GM18507 (cell line): Measurements from ENCODE around the gene EMP2.

Experiments used
- DNase-seq: peaks from one replicate; pipeline ENCODE4 v3.0.0; 2011; ENCODE audit warnings: low read depth; ENCODE audit not compliant: insufficient read length; ENCODE audit errors: extremely low spot score
- FAIRE-seq: peaks from 2 replicates; lab custom pipeline; 2011; peaks lifted over from hg19 to GRCh38; lab: Jason Lieb, UNC

The EMP2 gene

DNA sequence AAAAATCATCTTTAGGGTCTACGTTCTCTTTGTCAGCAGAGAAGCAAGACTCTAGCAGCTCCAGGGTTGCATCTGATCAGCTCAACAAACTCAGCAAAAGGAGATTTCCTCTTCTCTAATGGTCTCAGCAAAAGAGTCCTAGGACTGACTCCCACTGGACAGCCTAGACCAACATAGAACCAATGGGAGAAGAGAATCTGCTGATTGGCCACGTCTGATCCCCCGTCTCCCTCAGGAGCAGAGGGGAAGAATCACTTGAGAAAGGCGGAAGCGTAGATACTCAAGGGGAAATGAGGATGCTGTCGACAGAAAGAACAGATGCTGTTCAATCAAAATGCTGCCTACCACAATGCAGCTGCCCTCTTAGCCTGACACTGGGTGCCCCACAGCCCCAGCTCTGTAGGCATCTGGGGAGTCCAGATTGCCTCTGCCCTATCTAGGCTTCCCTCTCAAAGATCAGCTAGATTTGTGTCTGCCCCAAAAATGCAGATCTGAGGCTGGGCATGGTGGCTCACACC lies 31.5 kb upstream of the EMP2 start:
- DNase-seq (no peak), FAIRE-seq (no peak)

- FAIRE-seq (no peak), DNase-seq (no peak)
Observed at GRCh38 chr16:10610499-10611184, 30.2 kb upstream of the EMP2 start.

DNA sequence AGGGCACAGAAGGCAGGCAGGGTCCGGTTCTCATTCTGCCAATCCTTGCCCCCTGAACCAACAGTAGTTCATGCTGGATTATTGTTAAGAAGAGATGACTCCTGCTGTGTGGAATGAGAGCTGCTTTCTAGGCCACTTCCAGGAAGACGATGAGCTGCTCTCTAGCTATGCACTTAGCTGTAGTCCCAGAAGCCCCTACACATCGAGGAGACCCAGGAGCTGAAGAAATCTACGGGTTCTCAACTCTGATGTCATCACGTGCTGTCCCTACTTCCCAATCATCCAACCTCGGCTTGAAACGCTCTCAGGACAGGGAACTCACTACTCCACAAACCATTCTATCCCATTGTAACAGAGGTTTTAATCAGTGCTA lies 29.0 kb upstream of the EMP2 start:
- no peak for FAIRE-seq
- DNase-seq = no peak

DNA sequence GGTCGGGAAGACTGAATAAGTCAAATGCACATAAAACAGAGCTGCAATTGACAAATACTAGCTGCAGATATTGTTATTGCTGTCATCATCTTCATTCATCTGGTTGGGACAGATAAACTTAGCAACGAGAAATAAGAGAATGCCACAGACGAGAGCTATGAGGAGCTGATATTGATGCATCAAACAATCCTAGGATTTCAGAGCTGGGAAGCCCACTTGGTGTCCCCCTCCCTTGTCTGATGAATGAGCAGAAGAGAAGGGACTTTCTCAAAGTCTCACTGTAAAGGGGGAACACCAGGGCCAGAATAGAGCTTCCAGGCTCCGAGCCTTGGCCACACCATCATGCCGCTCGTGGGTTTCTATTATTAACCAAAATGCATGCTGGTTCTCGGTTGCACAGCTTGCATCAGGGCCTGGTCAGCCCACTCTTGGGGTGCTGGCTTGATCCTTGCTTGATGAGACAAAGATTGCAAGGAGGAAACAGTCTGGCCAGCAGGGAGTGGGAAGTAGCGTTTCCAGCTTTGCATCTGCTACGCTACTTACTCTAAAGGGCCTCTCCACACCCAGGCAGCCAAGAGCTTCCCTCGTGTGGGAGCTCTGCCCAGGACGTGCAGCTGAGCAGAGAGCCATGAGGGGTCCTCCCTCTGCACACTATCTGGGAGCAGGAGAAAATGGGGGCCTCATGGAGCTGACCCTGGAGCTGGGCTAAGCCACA lies 28.4 kb upstream of the EMP2 start:
- DNase-seq = no peak
- FAIRE-seq = no peak

DNA sequence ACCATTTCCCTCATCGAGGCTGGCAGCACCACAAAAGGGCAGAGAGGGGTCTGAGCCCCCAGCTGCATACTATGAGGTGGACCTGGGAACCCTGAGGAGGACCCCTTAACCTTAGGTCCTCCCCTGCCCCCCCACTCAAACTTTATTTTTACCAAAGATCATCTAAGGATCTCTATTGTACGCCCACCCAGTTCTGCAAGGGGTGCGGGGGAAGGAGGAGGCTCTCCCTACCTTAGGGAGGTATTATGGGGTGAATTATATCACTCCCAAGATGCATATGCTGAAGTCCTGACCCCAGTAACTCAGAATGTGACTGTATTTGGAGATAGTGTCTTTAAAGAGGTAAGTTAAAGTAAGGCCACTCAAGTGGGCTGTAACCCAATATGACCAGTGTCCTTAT lies 26.8 kb upstream of the EMP2 start:
- DNase-seq = no peak
- no peak for FAIRE-seq

DNA sequence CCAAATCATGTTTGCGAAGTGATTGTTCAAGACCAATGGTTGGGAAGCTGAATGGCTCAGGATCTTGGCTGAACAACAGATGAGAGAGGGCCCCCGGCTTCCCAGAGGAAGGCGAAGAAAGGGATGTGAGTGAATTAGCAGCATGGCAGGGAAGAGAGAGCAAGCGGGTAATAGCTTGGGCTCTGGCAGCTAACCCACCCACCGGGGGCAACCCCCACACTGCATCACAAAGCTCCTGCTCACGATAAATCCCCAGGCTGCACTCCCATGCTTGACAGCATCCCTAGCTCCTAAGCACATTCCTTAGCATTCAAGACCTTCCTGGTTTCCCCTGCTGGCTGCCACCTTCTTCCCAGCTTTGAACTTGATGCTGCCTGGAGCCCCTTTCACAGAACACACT lies 26.2 kb upstream of the EMP2 start:
- FAIRE-seq = no peak
- no peak for DNase-seq

DNA sequence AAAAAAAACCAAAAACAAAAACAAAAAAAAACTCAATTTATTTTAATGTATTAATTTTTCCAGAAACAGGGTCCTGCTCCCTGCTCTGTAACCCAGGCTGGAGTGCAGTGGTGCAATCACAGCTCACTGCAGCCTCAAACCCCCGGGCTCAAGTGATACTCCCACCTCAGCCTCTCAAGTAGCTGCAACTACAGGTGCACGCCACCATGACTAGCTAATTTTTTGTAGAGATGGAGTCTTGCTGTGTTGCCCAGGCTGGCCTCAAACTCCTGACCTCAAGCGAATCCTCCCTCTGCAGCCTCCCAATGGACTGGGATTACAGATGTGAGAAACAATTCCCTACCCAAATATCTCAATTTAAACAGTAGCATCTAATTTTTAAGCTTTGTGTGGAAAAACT lies 25.2 kb upstream of the EMP2 start:
- no peak for DNase-seq
- no peak for FAIRE-seq

DNA sequence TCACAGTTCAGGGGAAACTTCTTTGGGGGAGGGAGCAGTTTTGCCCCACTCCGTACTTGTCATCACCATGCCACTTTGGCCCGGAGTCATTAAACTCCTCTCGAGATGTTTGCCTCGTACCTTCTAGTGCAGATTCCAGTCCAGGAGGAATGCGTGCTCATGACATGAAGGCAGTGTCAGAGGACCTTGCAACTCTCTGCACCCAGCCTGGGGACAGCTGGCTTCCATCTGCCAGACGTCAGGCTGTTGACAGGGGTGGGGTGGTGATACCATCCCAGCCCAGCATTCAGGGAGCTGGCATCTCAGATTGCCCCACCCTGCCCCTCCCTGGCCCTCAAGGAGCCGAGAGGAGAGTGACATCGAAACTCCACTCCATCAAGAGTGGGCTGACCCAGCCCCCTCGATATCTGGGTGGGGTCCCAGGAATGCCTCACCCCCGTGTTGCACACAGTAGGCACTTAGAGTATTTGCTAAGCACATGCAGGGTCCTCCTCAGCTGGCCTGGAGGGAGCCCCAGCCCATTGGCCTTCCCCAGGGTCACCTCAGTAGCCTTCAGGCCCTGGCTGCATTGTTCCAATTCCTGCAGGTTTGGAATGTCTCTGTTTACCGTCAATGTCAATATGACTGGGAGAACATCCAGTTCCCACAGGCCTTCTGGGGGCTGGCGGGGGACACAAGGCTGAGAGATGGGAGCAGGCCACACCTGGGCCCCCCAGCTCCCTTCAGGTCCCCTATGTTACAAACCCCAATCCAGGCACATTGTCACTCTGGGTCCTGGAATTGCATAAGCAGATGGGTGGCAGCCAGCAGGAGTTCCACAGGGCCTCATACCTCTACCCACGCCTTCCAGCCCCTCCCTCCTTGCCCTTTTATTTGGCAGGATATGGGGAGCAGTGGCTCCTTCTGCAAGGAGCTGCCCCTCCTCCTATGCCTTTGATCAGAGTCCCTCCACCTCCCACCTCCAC lies 21.3 kb upstream of the EMP2 start:
- no peak for DNase-seq
- no peak for FAIRE-seq

DNA sequence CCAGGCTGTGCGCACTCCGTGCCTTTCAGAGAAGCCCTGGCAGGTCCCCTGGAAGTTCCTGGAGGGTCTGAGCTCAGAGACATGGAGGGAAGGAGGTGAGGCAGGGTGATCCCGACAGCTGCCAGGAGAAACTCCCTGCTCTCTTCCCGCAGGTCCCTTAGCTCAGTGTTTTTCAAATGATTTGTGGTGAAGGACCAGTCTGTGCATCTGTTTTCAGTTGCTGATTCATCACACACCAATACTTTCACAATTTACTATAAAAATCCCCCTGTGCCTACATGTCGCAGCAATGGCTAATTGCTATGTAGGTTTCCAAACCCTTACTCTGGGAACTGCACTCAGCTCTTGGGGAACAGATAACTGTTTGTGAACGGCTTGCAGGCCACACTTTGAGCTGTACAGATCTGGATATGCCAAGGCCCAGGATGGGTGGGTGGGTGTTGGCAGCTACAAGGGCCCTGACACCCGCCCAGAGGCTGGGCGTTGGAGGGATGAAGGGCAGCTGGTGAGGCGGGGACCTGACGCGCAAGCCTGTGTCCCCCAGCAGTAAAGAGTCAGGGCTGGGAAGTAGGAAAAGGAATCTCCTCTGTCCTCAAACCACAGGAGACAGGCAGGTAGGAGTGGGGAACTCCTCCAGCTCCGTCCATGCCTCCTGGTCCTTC lies 20.5 kb upstream of the EMP2 start:
- DNase-seq = no peak

DNA sequence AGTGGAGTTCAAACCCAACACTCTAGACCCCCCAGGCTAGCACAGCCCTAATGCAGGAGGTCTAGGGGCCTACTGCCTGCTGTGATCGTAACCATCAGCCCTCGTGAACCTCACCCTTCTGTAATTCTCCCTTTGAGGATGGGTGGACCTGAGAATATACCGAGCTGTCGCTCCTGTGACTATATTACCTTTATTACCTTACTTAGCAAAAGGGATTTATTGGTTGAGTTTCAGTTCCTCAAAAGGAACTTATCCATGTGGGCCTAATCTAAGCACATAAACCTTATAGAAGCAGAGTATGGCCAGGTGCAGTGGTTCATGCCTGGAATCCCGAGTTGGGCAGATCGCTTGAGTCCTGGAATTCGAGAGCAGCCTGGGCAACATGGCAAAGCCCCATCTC lies 19.2 kb upstream of the EMP2 start:
- no peak for DNase-seq
- FAIRE-seq = no peak

More for the DNA sequence above, 20.5 kb upstream of the EMP2 start:
- FAIRE-seq = no peak

- no peak for DNase-seq
- no peak for FAIRE-seq
Observed at GRCh38 chr16:10598157-10598556, 17.8 kb upstream of the EMP2 start.

GRCh38 chr16:10597187-10597601 lies 16.8 kb upstream of the EMP2 start:
- DNase-seq (no peak), FAIRE-seq (no peak)

GRCh38 chr16:10594312-10594950 lies 14.0 kb upstream of the EMP2 start:
- FAIRE-seq (no peak), DNase-seq (no peak)

DNA sequence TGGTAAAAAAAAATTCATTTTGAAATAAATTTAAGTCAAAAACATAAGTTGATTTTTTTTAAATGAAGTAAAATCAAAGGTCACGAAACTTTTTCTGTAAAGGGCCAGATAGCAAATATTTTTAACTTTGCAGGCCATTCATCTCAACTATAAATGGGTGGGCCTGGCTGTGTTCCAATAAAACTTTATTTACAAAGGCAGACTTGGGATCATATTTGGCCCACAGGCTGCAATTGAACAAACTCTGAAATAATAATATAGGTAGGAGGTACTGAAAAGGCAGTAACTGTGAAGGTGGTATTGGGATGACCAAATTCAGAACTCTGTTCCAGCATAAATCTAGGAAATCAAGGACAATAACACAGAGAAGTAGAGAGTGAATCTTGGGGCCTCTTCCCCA lies 12.2 kb upstream of the EMP2 start:
- FAIRE-seq = no peak
- no peak for DNase-seq

- no peak for FAIRE-seq
- DNase-seq = no peak
Observed at GRCh38 chr16:10590342-10590741, 9.9 kb upstream of the EMP2 start.

DNA sequence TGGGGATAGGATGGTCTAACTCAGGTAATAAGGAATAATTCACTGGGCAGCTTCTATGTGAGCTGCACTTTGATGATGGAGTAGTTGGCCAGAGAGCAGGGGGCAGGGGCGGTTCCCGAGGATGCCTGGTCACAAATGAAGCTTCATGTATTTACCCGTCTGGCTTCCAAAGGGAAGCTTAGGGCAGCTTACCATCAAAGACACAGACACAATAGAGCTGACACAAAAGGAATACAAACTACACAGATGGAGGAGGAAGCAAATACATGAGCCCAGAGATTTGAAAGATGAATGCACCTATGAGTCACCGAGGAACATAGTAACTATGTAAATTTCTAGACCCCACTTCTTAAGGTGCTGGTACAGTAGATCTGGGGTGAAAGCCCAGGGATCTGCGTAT lies 8.7 kb upstream of the EMP2 start:
- no peak for DNase-seq
- no peak for FAIRE-seq

GRCh38 chr16:10587622-10588021 lies 7.2 kb upstream of the EMP2 start:
- DNase-seq = no peak
- FAIRE-seq = no peak

DNA sequence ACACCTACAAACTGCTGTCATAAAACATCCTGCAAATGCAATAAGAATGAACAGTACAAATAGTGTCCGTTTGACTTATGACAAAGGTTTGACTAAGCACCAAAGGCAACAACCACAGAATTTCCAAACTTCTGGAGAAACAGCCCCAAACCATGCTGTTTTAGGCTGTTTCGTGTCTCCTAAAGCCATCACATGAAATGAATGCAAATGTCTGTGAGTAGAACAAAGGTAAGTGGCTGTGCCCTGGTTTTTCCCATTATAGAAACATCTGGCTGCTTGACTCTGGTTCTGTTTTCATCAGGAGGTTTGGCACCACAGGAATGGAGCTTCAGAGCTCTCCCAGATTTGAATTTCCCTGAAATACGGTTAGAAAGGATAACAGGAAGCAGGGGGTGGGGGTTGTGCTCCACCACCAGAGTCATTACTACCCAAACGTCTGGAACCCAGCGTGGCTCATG lies 4.6 kb upstream of the EMP2 start:
- DNase-seq (no peak), FAIRE-seq (no peak)

- no peak for FAIRE-seq
Observed at GRCh38 chr16:10583269-10583668, 2.9 kb upstream of the EMP2 start.

More at GRCh38 chr16:10583269-10583668, 2.9 kb upstream of the EMP2 start:
- DNase-seq = no peak
